Measurements from ENCODE around the gene SMARCC1. TPM values are rescaled to one million over a fixed set of nuclear protein-coding genes. Genes with fewer than 3 reads are reported as not detected.
"Not testable (repeated sequence)": the region's sequence is repeated elsewhere in the genome, so short reads cannot be mapped to it uniquely, and the experiment has no call there.

SMARCC1 gene
- total RNA-seq, 1 donor = 44.5 TPM

DNA sequence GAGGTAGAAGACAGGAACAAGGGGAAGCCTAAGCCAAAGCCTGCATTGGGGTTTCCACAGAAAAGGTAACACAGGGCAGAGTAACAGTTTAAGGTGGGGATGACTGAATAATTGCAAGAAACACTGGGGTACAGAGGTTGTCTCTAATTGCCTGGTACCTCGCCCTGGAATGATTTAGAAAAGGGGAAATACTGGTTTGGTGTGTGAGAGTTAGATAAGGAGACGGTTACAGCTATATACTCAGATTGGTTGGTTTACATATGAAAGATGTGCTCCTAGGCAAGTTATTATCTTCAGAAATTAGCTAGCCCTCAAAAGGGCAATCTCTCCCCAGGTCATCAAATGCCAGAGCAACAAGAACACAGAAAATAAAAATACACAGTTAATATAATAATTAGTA is 58.8 kb downstream of the SMARCC1 start:
- no peak for TF ChIP-seq CTCF (IDR thresholded peaks at IDR 0.05; ENCODE audit: insufficient read depth, low read length)

GRCh38 chr3:47717448-47717847 is 64.2 kb downstream of the SMARCC1 start:
- H3K4me3 ChIP-seq (ENCODE audit: low read depth, low read length); DNase-seq (ENCODE audit: low read depth): not testable (repeated sequence)

More for the DNA sequence above, 58.8 kb downstream of the SMARCC1 start:
- DNase-seq (ENCODE audit: low read depth) = no peak
- H3K4me3 ChIP-seq (ENCODE audit: low read depth, low read length) = no peak overlapping the region

DNA sequence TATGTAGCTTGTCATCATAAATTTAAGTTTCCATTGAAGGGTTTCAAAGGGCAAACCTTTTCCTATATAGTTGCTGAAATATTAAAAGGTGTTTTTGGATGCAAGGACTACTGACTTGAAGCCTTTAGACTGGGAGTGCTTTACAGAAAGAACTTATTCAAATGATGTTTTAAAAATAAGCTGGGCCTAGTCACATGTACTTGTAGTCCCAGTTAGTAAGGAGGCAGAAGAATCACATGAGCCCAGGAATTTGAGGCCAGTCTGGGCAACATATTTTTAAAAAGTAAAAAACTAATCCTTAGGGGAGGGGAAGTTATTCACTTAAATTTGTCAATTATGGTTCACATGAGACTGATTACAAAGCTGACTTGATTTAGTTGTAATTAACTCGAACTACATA is 65.0 kb downstream of the SMARCC1 start:
- DNase-seq (ENCODE audit: low read depth) = peak; percentile 2
- no peak for TF ChIP-seq CTCF (IDR thresholded peaks at IDR 0.05; ENCODE audit: insufficient read depth, low read length)
- H3K4me3 ChIP-seq (ENCODE audit: low read depth, low read length) = no peak overlapping the region

GRCh38 chr3:47715928-47716327 is 65.8 kb downstream of the SMARCC1 start:
- TF ChIP-seq CTCF (IDR thresholded peaks at IDR 0.05; ENCODE audit: insufficient read depth, low read length) = no peak
- no peak overlapping the region for H3K4me3 ChIP-seq (ENCODE audit: low read depth, low read length)
- peak; percentile 53 for DNase-seq (ENCODE audit: low read depth)

DNA sequence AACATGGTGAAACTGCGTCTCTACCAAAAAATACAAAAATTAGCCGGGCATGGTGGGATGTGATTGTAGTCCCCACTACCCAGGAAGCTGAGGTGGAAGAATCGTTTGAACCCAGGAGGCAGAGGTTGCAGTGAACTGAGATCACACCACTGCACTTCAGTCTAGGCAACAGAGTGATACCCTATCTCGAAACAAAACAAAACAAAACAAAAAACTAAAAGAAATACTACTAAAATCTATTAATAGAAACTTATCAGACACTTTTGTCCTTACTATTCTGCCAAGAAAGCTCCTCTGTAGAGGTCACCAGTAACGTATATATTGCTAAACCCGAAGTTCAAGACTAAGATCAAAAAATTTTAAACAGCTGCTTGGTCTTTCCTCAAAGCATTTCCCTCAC is 67.1 kb downstream of the SMARCC1 start:
- H3K4me3 ChIP-seq (ENCODE audit: low read depth, low read length) = no peak overlapping the region
- DNase-seq (ENCODE audit: low read depth) = no peak
- TF ChIP-seq CTCF (IDR thresholded peaks at IDR 0.05; ENCODE audit: insufficient read depth, low read length) = no peak

DNA sequence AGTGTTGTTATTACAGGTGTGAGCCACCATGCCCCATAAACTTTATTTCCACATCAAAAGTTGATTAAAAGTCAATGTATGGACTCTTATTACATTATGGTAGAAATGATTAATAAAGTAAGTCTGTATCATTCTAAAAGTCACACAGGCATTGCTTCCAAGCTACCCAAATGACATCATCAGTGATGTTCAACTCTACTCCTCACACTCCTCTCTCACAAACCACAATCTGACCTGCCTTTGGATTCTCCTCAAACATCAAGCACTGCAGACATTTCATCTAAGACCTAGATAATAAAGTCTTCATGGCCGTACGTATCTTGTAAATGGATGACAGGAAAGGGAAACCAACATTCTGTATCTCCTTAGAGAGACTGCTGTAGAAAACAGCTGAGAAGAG is 68.0 kb downstream of the SMARCC1 start:
- no peak for DNase-seq (ENCODE audit: low read depth)
- no peak overlapping the region for H3K4me3 ChIP-seq (ENCODE audit: low read depth, low read length)
- no peak for TF ChIP-seq CTCF (IDR thresholded peaks at IDR 0.05; ENCODE audit: insufficient read depth, low read length)

GRCh38 chr3:47712398-47712797 is 69.3 kb downstream of the SMARCC1 start:
- no peak overlapping the region for H3K4me3 ChIP-seq (ENCODE audit: low read depth, low read length)
- no peak for DNase-seq (ENCODE audit: low read depth)
- no peak for TF ChIP-seq CTCF (IDR thresholded peaks at IDR 0.05; ENCODE audit: insufficient read depth, low read length)

Data from fibroblast of the aortic adventitia (primary cell).